Measurements from ENCODE around the gene LRRC30. TPM values are rescaled to one million over a fixed set of nuclear protein-coding genes. Genes with fewer than 3 reads are reported as not detected.

Gene LRRC30
- total RNA-seq = not detected

DNA sequence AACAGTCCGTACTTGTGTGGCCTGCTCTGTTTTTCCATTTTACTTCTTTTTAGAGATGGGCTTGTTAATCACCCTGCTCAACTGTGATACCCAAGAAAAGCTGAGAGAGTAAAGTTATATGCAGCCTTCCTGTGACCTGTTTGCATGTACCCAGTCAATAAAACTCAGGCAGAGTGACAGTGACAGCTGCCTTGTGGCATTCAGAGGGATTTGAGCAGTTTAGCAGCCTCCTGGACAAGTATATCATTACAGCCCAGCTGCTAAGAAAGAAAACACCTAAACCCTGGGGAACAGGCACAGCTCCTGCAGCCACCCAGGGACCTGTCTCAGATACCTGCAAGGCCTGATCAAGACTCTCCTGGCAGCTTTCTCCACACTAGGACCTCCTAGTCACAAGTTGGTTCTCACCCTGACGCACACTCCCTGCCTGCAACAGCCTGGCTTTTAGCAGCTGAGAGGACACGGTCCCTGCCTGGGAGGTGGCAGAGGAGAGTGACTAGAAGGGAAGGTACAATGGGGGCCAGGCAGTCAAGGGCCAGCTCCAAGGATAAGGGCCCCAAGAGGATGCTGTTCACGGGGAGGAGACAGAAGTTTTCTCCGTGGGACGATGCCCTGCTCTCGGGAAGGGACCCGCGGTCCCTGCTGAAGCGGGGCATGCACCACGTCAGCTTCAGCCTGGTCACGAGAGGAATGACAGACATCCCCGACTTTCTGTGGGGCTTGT lies at the start of gene LRRC30:
LRRC30 (plus strand) TSS at position 464 of the 724 bp plus-strand sequence; CDS start at position 514, 50 bp downstream.

Other genes with a start within 250 kb of the LRRC30 start
- gene LAMA1, start 113.3 kb upstream of the LRRC30 start, total RNA-seq = 100 to 1,000 TPM in 1 of 2 donors, 10 to 100 TPM in 1; 73.0 to 122 TPM